HG02678 (cell line): ENCODE data around the gene PPP1R15A.
"Not testable (repeated sequence)": the region's sequence is repeated elsewhere in the genome, so short reads cannot be mapped to it uniquely, and the experiment has no call there.

ENCODE experiments used
- ATAC-seq: cut with Tn5 transposase; IDR thresholded peaks from one replicate; pipeline ENCODE4 v1.9.1; 2021; ENCODE audit warnings: mild to moderate bottlenecking, moderate library complexity; ENCODE audit not compliant: unreplicated experiment

PPP1R15A gene

GRCh38 chr19:48858984-48859710 lies 13.1 kb upstream of the PPP1R15A start:
- peak; percentile 64 for ATAC-seq

- ATAC-seq, result peak; percentile 85
These were observed 12.3 kb upstream of the PPP1R15A start for GRCh38 chr19:48859711-48860572.

- no peak for ATAC-seq
These were observed 10.9 kb upstream of the PPP1R15A start for GRCh38 chr19:48861313-48861712.

- no peak for ATAC-seq
These were observed 9.4 kb upstream of the PPP1R15A start for GRCh38 chr19:48862827-48863226.

- ATAC-seq, result no peak
These were observed 5.5 kb upstream of the PPP1R15A start for GRCh38 chr19:48866692-48867091.

- no peak for ATAC-seq
These were observed 5.0 kb upstream of the PPP1R15A start for GRCh38 chr19:48867123-48867745.

GRCh38 chr19:48867746-48868113 lies 4.5 kb upstream of the PPP1R15A start:
- no peak for ATAC-seq

GRCh38 chr19:48868114-48868886 lies 3.9 kb upstream of the PPP1R15A start, which contains the start of gene PLEKHA4:
Gene PLEKHA4, minus strand, starts transcription at chr19:48868617. Its CDS starts 997 bp downstream, at chr19:48867620.
- ATAC-seq, result no peak

- ATAC-seq, result no peak
These were observed 2.2 kb upstream of the PPP1R15A start for GRCh38 chr19:48870048-48870447.

GRCh38 chr19:48871471-48872181 lies 595 bp upstream of the PPP1R15A start:
- ATAC-seq, result not testable (repeated sequence)

GRCh38 chr19:48872884-48873475 lies 759 bp downstream of the PPP1R15A start:
- no peak for ATAC-seq

- ATAC-seq, result no peak
These were observed 1.5 kb downstream of the PPP1R15A start for GRCh38 chr19:48873476-48874302.

- no peak for ATAC-seq
These were observed 2.3 kb downstream of the PPP1R15A start for GRCh38 chr19:48874303-48875135.

GRCh38 chr19:48876043-48876981 lies 4.1 kb downstream of the PPP1R15A start:
- ATAC-seq, result not testable (repeated sequence)

GRCh38 chr19:48877855-48878195 lies 5.6 kb downstream of the PPP1R15A start:
- no peak for ATAC-seq

GRCh38 chr19:48878196-48879024 lies 6.2 kb downstream of the PPP1R15A start:
- ATAC-seq, result no peak
